WTC11 (cell line): ENCODE results near the gene CGB5. TPM values are rescaled to one million over a fixed set of nuclear protein-coding genes. Genes with fewer than 3 reads are reported as not detected.

ENCODE experiments used
- ATAC-seq: fragments of 200-7000 bp; cut with Tn5 transposase; 2 replicates; pipeline ENCODE4 v1.10.0; 2021; ENCODE audit warnings: mild to moderate bottlenecking, moderate library complexity
- CTCF ChIA-PET: fragments of 300-600 bp; sonication (Branson Sonifier 250); formaldehyde crosslinking; loops from one replicate; lab custom pipeline; 2021; ENCODE audit warnings: antibody characterized with exemption; lab: Charles Lee
- POLR2A ChIA-PET: fragments of 350-600 bp; sonication (Branson Sonifier 250); formaldehyde crosslinking; loops from one replicate; lab custom pipeline; 2021; ENCODE audit warnings: antibody characterized with exemption; lab: Charles Lee
- DNase-seq: peaks from one replicate; pipeline ENCODE4 v3.0.0; 2021; ENCODE audit warnings: low spot score
- H3K27ac Mint-ChIP-seq: 2 replicates; pipeline ENCODE4 v1.8.0; 2021; ENCODE audit warnings: mixed read lengths
- H3K27me3 Mint-ChIP-seq: 2 replicates; pipeline ENCODE4 v1.8.0; 2021; ENCODE audit warnings: low read depth, mild to moderate bottlenecking, moderate library complexity, mixed read lengths
- H3K36me3 Mint-ChIP-seq: 2 replicates; pipeline ENCODE4 v1.8.0; 2021; ENCODE audit warnings: mixed read lengths
- H3K4me1 Mint-ChIP-seq: 2 replicates; pipeline ENCODE4 v1.8.0; 2022; ENCODE audit warnings: mixed read lengths
- H3K4me3 Mint-ChIP-seq: 2 replicates; pipeline ENCODE4 v1.8.0; 2021; ENCODE audit warnings: mild to moderate bottlenecking, moderate library complexity, mixed read lengths
- H3K9me3 Mint-ChIP-seq: 2 replicates; pipeline ENCODE4 v1.8.0; 2021; ENCODE audit warnings: mixed read lengths
- AR ChIP-seq: fragments of 250-450 bp; sonication (Bioruptor Pico); IDR thresholded peaks from 2 replicates; pipeline ENCODE4 v1.9.0; 2021; ENCODE audit warnings: mild to moderate bottlenecking
- CBFB ChIP-seq: sonication (generic); formaldehyde crosslinking; IDR thresholded peaks from 2 replicates; pipeline ENCODE4 v1.8.1; 2022; ENCODE audit warnings: mild to moderate bottlenecking, low read depth, missing genetic modification reagents
- E2F1 ChIP-seq: sonication (generic); formaldehyde crosslinking; IDR thresholded peaks from 2 replicates; pipeline ENCODE4 v1.8.0; 2022; ENCODE audit warnings: mild to moderate bottlenecking, missing genetic modification reagents
- E2F4 ChIP-seq: sonication (generic); formaldehyde crosslinking; IDR thresholded peaks from 2 replicates; pipeline ENCODE4 v1.8.1; 2022; ENCODE audit warnings: low read depth, mild to moderate bottlenecking, moderate library complexity, missing genetic modification reagents, borderline replicate concordance
- EMX1 ChIP-seq: fragments of 250-450 bp; sonication (Bioruptor Pico); IDR thresholded peaks from 2 replicates; pipeline ENCODE4 v1.8.0; 2021; ENCODE audit warnings: mild to moderate bottlenecking
- GABPB1 ChIP-seq: sonication (generic); formaldehyde crosslinking; IDR thresholded peaks from 2 replicates; pipeline ENCODE4 v1.8.1; 2023; ENCODE audit warnings: mild to moderate bottlenecking, missing genetic modification reagents
- JAZF1 ChIP-seq: fragments of 250-450 bp; sonication (Bioruptor Pico); IDR thresholded peaks from 2 replicates; pipeline ENCODE4 v1.9.0; 2021; ENCODE audit warnings: moderate library complexity, mild to moderate bottlenecking, inconsistent platforms
- MXD4 ChIP-seq: fragments of 250-450 bp; sonication (Bioruptor Pico); IDR thresholded peaks from 2 replicates; pipeline ENCODE4 v1.8.0; 2021; ENCODE audit warnings: mild to moderate bottlenecking, moderate library complexity, borderline replicate concordance
- PRRX2 ChIP-seq: fragments of 250-450 bp; sonication (Bioruptor Pico); IDR thresholded peaks from 2 replicates; pipeline ENCODE4 v1.8.0; 2021; ENCODE audit warnings: mild to moderate bottlenecking
- RORB ChIP-seq: fragments of 250-450 bp; sonication (Bioruptor Pico); IDR thresholded peaks from 2 replicates; pipeline ENCODE4 v1.9.0; 2021; ENCODE audit warnings: mild to moderate bottlenecking
- SMAD3 ChIP-seq: sonication (generic); formaldehyde crosslinking; IDR thresholded peaks from 2 replicates; pipeline ENCODE4 v1.8.0; 2022; ENCODE audit warnings: missing genetic modification reagents, mild to moderate bottlenecking, borderline replicate concordance
- USF1 ChIP-seq: sonication (generic); formaldehyde crosslinking; IDR thresholded peaks from 2 replicates; pipeline ENCODE4 v1.8.0; 2022; ENCODE audit warnings: mild to moderate bottlenecking, missing genetic modification reagents
- USF2 ChIP-seq: sonication (generic); formaldehyde crosslinking; IDR thresholded peaks from 2 replicates; pipeline ENCODE4 v1.8.1; 2023; ENCODE audit warnings: mild to moderate bottlenecking, missing genetic modification reagents, moderate library complexity
- ZBTB21 ChIP-seq: sonication (generic); formaldehyde crosslinking; IDR thresholded peaks from 2 replicates; pipeline ENCODE4 v1.8.1; 2023; ENCODE audit warnings: mild to moderate bottlenecking, missing genetic modification reagents, borderline replicate concordance
- ZNF219 ChIP-seq: sonication (generic); formaldehyde crosslinking; IDR thresholded peaks from 2 replicates; pipeline ENCODE4 v1.8.0; 2023; ENCODE audit warnings: missing genetic modification reagents, mild to moderate bottlenecking, borderline replicate concordance
- ZNF281 ChIP-seq: sonication (generic); formaldehyde crosslinking; IDR thresholded peaks from 2 replicates; pipeline ENCODE4 v1.8.0; 2023; ENCODE audit warnings: mild to moderate bottlenecking, missing genetic modification reagents
- total RNA-seq: library from RNA; stranded (reverse); gene quantifications from 3 replicates; pipeline ENCODE4 v1.2.3, GENCODE V29; 2021
- TF ChIP-seq, protein P1 (sequence below): sonication (generic); formaldehyde crosslinking; IDR thresholded peaks from 2 replicates; pipeline ENCODE4 v1.8.0; 2022; ENCODE audit warnings: mild to moderate bottlenecking, missing genetic modification reagents
- TF ChIP-seq, protein P2 (sequence below): fragments of 250-450 bp; sonication (Bioruptor Pico); IDR thresholded peaks from 2 replicates; pipeline ENCODE4 v1.9.0; 2021; ENCODE audit warnings: moderate library complexity, mild to moderate bottlenecking, inconsistent platforms, borderline replicate concordance
- TF ChIP-seq, protein P3 (sequence below): sonication (generic); formaldehyde crosslinking; IDR thresholded peaks from 2 replicates; pipeline ENCODE4 v1.8.1; 2022; ENCODE audit warnings: low read depth, missing genetic modification reagents, borderline replicate concordance

CGB5 gene
- total RNA-seq, 1 experiment from 2014 or later = 0.35 TPM

- TF ChIP-seq AR (CRISPR knock-in tag) (no peak), USF2 (CRISPR knock-in tag) (no peak), PRRX2 (no peak), JAZF1 (no peak), MXD4 (no peak), ZNF219 (CRISPR knock-in tag) (no peak)
- TF ChIP-seq, protein P1, sequence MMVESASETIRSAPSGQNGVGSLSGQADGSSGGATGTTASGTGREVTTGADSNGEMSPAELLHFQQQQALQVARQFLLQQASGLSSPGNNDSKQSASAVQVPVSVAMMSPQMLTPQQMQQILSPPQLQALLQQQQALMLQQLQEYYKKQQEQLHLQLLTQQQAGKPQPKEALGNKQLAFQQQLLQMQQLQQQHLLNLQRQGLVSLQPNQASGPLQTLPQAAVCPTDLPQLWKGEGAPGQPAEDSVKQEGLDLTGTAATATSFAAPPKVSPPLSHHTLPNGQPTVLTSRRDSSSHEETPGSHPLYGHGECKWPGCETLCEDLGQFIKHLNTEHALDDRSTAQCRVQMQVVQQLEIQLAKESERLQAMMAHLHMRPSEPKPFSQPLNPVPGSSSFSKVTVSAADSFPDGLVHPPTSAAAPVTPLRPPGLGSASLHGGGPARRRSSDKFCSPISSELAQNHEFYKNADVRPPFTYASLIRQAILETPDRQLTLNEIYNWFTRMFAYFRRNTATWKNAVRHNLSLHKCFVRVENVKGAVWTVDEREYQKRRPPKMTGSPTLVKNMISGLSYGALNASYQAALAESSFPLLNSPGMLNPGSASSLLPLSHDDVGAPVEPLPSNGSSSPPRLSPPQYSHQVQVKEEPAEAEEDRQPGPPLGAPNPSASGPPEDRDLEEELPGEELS (CRISPR knock-in tag) = no peak
Observed at GRCh38 chr19:49019242-49019932, 24.3 kb upstream of the CGB5 start (continued).

- DNase-seq = peak; percentile 59
- ATAC-seq = peak; percentile 14
- Mint-ChIP-seq H3K4me3 (no peak overlapping the region; the same call in 1 of the 2 replicates), H3K4me1 (peaks cover 23% of the 10 kb centered on the region), H3K36me3 (peaks cover 6% of the 10 kb centered on the region), H3K9me3 (no peaks in the 10 kb centered on the region), H3K27me3 (peaks cover 48% of the 10 kb centered on the region), H3K27ac (no peak overlapping the region)
- POLR2A ChIA-PET = no interaction called here
- CTCF ChIA-PET = interaction anchor here (0.5 to 6.5 kb wide), 17 partner anchors 8 to 459 kb away, joined by 3 to 78 read pairs (median 7); partner anchors contain the start of genes CGB2, CGB7, GYS1 and LIN7B
- TF ChIP-seq, protein P2, sequence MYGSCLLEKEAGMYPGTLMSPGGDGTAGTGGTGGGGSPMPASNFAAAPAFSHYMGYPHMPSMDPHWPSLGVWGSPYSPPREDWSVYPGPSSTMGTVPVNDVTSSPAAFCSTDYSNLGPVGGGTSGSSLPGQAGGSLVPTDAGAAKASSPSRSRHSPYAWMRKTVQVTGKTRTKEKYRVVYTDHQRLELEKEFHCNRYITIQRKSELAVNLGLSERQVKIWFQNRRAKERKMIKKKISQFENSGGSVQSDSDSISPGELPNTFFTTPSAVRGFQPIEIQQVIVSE (CRISPR knock-in tag) = no peak
- TF ChIP-seq MXD4 (no peak), RORB (CRISPR knock-in tag) (no peak), ZBTB21 (no peak), EMX1 (no peak), E2F4 (CRISPR knock-in tag) (no peak), USF1 (CRISPR knock-in tag) (no peak), CBFB (CRISPR knock-in tag) (no peak), PRRX2 (no peak), ZNF219 (CRISPR knock-in tag) (no peak), ZNF281 (CRISPR knock-in tag) (no peak), SMAD3 (CRISPR knock-in tag) (no peak), E2F1 (CRISPR knock-in tag) (no peak), USF2 (CRISPR knock-in tag) (no peak), GABPB1 (CRISPR knock-in tag) (no peak)
- TF ChIP-seq, protein P3, sequence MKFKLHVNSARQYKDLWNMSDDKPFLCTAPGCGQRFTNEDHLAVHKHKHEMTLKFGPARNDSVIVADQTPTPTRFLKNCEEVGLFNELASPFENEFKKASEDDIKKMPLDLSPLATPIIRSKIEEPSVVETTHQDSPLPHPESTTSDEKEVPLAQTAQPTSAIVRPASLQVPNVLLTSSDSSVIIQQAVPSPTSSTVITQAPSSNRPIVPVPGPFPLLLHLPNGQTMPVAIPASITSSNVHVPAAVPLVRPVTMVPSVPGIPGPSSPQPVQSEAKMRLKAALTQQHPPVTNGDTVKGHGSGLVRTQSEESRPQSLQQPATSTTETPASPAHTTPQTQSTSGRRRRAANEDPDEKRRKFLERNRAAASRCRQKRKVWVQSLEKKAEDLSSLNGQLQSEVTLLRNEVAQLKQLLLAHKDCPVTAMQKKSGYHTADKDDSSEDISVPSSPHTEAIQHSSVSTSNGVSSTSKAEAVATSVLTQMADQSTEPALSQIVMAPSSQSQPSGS (CRISPR knock-in tag) = no peak
Observed at GRCh38 chr19:49020342-49020741, 23.3 kb upstream of the CGB5 start.
